Lower leg skin (tissue), 4 donors: ENCODE results near the gene KCNIP4. TPM values are rescaled to one million over a fixed set of nuclear protein-coding genes. Genes with fewer than 3 reads are reported as not detected.

Experiments used
- DNase-seq, 2 donors: peaks; one replicate each; pipeline ENCODE4 v3.0.0-alpha.2; 2019; ENCODE audit warnings: low spot score in 2 of 2
- H3K4me3 ChIP-seq: fragments of 200-600 bp; sonication (generic); 2 replicates; pipeline ENCODE4 v1.5.1; 2017; ENCODE audit warnings: mild to moderate bottlenecking, low read depth; ENCODE audit not compliant: poor library complexity, severe bottlenecking
- CTCF ChIP-seq, 3 donors: fragments of 450-650 bp; IDR thresholded peaks; one replicate each; pipeline ENCODE4 v1.5.1; 2016; ENCODE audit warnings: antibody characterized with exemption in 3 of 3, mild to moderate bottlenecking in 3 of 3, moderate library complexity in 2 of 3
- POLR2A ChIP-seq, 2 donors: fragments of 450-650 bp; IDR thresholded peaks; one replicate each; pipeline ENCODE4 v1.6.1; 2016 to 2017; ENCODE audit warnings: antibody characterized with exemption in 2 of 2, mild to moderate bottlenecking in 1 of 2, moderate library complexity in 1 of 2
- WGBS, 2 donors: methylation state at CpG; one replicate each; pipeline ENCODE4 v1.1.5; 2018; 5-methylcytosine and 5-hydroxymethylcytosine counted together
- intact Hi-C: fragments of 100-400 bp; cut with DNase I; formaldehyde crosslinking; loops from one replicate; pipeline ENCODE4 v1.15.0; 2023; ENCODE audit warnings: low total_unique reads
- total RNA-seq, 4 donors: library from RNA; depleted of rRNA; stranded (reverse); fragments of >200 nt; gene quantifications; one replicate each; pipeline ENCODE4 v1.1.0, GENCODE V29; 2016

KCNIP4 gene
- total RNA-seq, 4 donors from 2014 or later = not detected

- no peak for TF ChIP-seq CTCF (IDR thresholded peaks at IDR 0.05)
- TF ChIP-seq POLR2A (IDR thresholded peaks at IDR 0.05) = no peak
- 78 to 92% methylated on average over 1 of the region's 1 CpG for WGBS, 2 donors
- no peak for DNase-seq
- H3K4me3 ChIP-seq = no peak overlapping the region
- intact Hi-C loops = no loop called here
Measured at GRCh38 chr4:21013501-21013900, 935.1 kb downstream of the KCNIP4 start.

- H3K4me3 ChIP-seq = no peak overlapping the region
- WGBS, 2 donors = 51 to 53% methylated on average over 3 of the region's 3 CpGs
- TF ChIP-seq POLR2A (IDR thresholded peaks at IDR 0.05) (no peak), CTCF (IDR thresholded peaks at IDR 0.05) (no peak)
- intact Hi-C loops = no loop called here
- no peak for DNase-seq
Measured at GRCh38 chr4:21012851-21013331, 935.7 kb downstream of the KCNIP4 start.

GRCh38 chr4:21011106-21011505 is 937.5 kb downstream of the KCNIP4 start:
- no peak overlapping the region for H3K4me3 ChIP-seq
- DNase-seq = no peak
- TF ChIP-seq CTCF (IDR thresholded peaks at IDR 0.05) = no peak
- TF ChIP-seq POLR2A (IDR thresholded peaks at IDR 0.05) = no peak
- 81 to 82% methylated on average over 3 of the region's 3 CpGs for WGBS, 2 donors
- intact Hi-C loops = no loop called here

- TF ChIP-seq CTCF (IDR thresholded peaks at IDR 0.05) = no peak
- no peak for TF ChIP-seq POLR2A (IDR thresholded peaks at IDR 0.05)
- intact Hi-C loops = no loop called here
- H3K4me3 ChIP-seq = no peak overlapping the region
- DNase-seq = no peak
- WGBS, 2 donors = 59% methylated on average over 4 of the region's 4 CpGs
Measured at GRCh38 chr4:21009956-21010355, 938.6 kb downstream of the KCNIP4 start.

- TF ChIP-seq POLR2A (IDR thresholded peaks at IDR 0.05) (no peak), CTCF (IDR thresholded peaks at IDR 0.05) (no peak)
- no peak for DNase-seq
- intact Hi-C loops = no loop called here
- no peak overlapping the region for H3K4me3 ChIP-seq
- WGBS, 2 donors = 90 to 91% methylated on average over 4 of the region's 4 CpGs
Measured at GRCh38 chr4:21005647-21006046, 942.9 kb downstream of the KCNIP4 start.

- H3K4me3 ChIP-seq = no peak overlapping the region
- WGBS, 2 donors = 42 to 45% methylated on average over 4 of the region's 4 CpGs
- no peak for TF ChIP-seq CTCF (IDR thresholded peaks at IDR 0.05)
- no peak for TF ChIP-seq POLR2A (IDR thresholded peaks at IDR 0.05)
- no peak for DNase-seq
- intact Hi-C loops = no loop called here
Measured at GRCh38 chr4:21002976-21003375, 945.6 kb downstream of the KCNIP4 start.
